Activated CD4-positive, alpha-beta T cell treated with anti-CD3 and anti-CD28 coated beads for 48 hours (primary cell): Measurements from ENCODE around the gene PHACTR1.

Experiments
- DNase-seq: peaks from one replicate; pipeline ENCODE4 v3.0.0-alpha.2; 2020

PHACTR1 gene

GRCh38 chr6:13248584-13248985 is 532.0 kb downstream of the PHACTR1 start:
- no peak for DNase-seq

GRCh38 chr6:13248994-13249393 is 532.4 kb downstream of the PHACTR1 start:
- DNase-seq = no peak

GRCh38 chr6:13249817-13250216 is 533.2 kb downstream of the PHACTR1 start:
- no peak for DNase-seq

- no peak for DNase-seq
Observed at GRCh38 chr6:13250703-13251102, 534.1 kb downstream of the PHACTR1 start.

GRCh38 chr6:13251242-13251641 is 534.7 kb downstream of the PHACTR1 start:
- DNase-seq = no peak

- no peak for DNase-seq
Observed at GRCh38 chr6:13252790-13253189, 536.2 kb downstream of the PHACTR1 start.

GRCh38 chr6:13253272-13253671 is 536.7 kb downstream of the PHACTR1 start:
- DNase-seq = no peak

GRCh38 chr6:13256266-13257001 is 539.9 kb downstream of the PHACTR1 start:
- no peak for DNase-seq

- no peak for DNase-seq
Observed at GRCh38 chr6:13259393-13259792, 542.8 kb downstream of the PHACTR1 start.

- no peak for DNase-seq
Observed at GRCh38 chr6:13260101-13260598, 543.6 kb downstream of the PHACTR1 start.

- DNase-seq = no peak
Observed at GRCh38 chr6:13260831-13261230, 544.3 kb downstream of the PHACTR1 start.

- no peak for DNase-seq
Observed at GRCh38 chr6:13261464-13261994, 545.0 kb downstream of the PHACTR1 start.

- no peak for DNase-seq
Observed at GRCh38 chr6:13262302-13263230, 546.0 kb downstream of the PHACTR1 start.

- DNase-seq = no peak
Observed at GRCh38 chr6:13263669-13264068, 547.1 kb downstream of the PHACTR1 start.

- no peak for DNase-seq
Observed at GRCh38 chr6:13267142-13267651, 550.6 kb downstream of the PHACTR1 start.

GRCh38 chr6:13268913-13269518 is 552.4 kb downstream of the PHACTR1 start:
- no peak for DNase-seq

- no peak for DNase-seq
Observed at GRCh38 chr6:13272131-13273046, 555.8 kb downstream of the PHACTR1 start.

- no peak for DNase-seq
Observed at GRCh38 chr6:13273202-13273930, 556.8 kb downstream of the PHACTR1 start.

GRCh38 chr6:13273931-13274706 is 557.6 kb downstream of the PHACTR1 start:
- peak; percentile 66 for DNase-seq
